Caki2 (cell line): ENCODE measurements around the gene ATXN7L1. TPM values are rescaled to one million over a fixed set of nuclear protein-coding genes. Genes with fewer than 3 reads are reported as not detected.

ENCODE experiments used
- DNase-seq: peaks from one replicate; pipeline ENCODE4 v3.0.0-alpha.2; 2015; ENCODE audit warnings: low read depth
- in situ Hi-C: cut with HindIII; loops from 2 replicates; pipeline ENCODE4 v1.10.0; 2016; ENCODE audit warnings: low sequenced_read_pairs, low pct_unique_long_range_greater_than_20kb, mixed read lengths
- total RNA-seq: library from RNA; depleted of rRNA; stranded (reverse); fragments of >200 nt; shearing (Covaris generic); gene quantifications from 2 replicates; pipeline ENCODE4 v1.2.3, GENCODE V29; 2014; ENCODE audit warnings: low replicate concordance

ATXN7L1 gene
- total RNA-seq, 1 experiment from 2014 or later: 1.5 TPM

DNA sequence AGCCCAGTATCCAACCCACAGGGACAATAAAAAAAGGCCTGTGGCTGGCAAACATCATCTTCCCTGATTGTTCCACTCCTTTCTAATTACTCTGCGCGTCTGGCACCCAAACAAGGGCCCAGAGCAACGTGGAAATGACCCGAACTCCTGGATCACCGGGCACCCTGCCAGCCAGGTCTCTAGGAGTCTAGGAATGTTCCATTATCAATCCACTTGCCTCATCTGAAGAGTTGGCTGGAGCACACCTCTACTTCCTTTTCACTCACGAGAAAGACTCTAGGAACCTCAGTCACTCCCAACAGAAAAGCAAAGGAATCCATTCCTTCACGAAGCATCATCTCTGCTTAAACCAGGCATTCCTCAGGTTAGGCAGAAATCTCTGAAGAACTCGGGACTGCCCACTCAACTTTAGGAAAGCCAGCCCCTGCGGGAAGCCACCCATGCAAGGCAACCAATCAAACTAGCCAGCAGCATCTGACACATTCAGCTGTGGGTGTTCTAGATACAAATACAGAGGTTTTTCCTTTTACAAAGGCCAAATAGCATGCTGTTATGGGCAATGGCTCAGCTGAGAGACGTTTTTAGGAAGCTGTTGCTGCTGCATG is 37.7 kb downstream of the ATXN7L1 start:
- peak; percentile 6 for DNase-seq
- in situ Hi-C loops: no loop called here

DNA sequence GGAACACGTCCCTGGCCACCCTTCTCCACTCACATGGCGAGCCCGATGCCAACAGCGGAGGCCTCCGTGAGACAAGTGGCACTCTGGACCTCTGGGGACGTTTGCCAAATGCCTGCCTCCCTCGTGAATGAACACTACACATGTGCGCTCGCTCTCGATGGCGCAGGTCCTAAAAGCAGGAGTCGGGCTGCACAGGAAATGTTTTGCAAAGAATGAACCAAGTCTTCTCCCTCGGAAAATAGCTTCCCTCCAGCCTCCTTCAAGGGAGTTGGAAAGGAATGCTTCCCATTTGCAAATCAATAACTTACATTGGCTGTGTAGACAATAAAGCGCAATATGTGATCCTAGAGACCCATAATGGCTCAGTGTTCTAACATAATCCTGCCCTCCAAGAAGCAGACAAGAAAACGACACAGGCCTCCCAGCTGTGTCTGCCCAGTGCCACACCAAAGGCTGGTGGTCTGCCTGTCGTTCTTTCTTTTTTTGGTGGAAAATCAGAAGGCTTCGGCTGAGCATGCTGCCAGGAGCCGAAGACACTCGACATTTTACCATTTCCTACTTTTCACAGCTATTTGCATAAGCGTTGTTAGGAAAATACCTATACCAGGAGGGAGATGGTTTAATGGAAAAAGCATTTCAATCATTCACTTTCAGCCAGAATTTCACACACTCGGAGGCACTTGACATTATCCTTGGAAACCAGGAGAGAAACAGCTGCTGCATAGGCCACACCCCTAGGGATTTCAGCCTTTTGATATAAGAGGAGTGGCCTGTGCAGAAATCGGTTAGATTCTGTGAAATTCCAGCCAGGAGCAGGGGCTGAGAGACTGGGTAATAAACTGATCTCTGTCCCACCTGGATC is 38.4 kb downstream of the ATXN7L1 start:
- in situ Hi-C loops: no loop called here
- DNase-seq: no peak

GRCh38 chr7:105835441-105835840 is 41.0 kb downstream of the ATXN7L1 start:
- in situ Hi-C loops: no loop called here
- DNase-seq: no peak

DNA sequence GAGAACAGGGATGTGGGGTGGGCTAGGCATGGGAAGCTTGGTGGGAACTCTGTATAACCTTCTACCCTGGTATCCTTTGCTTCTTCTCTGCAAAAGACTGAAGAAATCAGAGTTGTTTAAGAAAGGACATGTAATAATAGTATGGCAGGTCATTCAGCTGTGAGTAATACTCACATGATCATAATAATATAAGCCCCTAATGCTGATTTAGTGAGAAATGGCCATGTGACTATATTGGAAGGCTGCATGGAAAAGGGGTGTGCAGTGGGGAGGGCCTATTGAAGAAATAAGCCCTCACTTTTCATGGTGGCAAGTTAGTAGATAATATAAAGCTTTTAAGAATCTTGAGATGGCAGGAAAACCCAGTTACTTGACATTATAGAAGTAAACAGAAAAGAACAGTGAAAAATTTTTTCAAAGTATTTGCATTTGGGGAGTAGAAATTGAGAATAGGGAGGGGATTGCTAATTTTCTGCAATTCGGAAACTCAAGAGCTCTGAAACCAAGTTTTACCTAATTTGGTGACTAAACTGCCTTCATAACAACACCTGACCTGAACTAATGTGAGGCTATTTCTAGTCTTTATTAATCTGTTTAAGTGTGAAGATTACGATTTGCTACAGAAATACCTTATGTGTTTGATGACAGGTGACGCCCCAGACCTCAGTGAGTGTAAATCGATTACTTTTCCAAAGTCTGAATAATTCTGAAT is 44.4 kb downstream of the ATXN7L1 start:
- in situ Hi-C loops: no loop called here
- DNase-seq: no peak

- DNase-seq: no peak
- in situ Hi-C loops: no loop called here
Observed at GRCh38 chr7:105831302-105831620, 45.1 kb downstream of the ATXN7L1 start.

- peak; percentile 91 for DNase-seq
- in situ Hi-C loops: no loop called here
Observed at GRCh38 chr7:105830405-105831301, 45.7 kb downstream of the ATXN7L1 start.

GRCh38 chr7:105829681-105830322 is 46.6 kb downstream of the ATXN7L1 start:
- DNase-seq: peak; percentile 21
- in situ Hi-C loops: no loop called here

DNA sequence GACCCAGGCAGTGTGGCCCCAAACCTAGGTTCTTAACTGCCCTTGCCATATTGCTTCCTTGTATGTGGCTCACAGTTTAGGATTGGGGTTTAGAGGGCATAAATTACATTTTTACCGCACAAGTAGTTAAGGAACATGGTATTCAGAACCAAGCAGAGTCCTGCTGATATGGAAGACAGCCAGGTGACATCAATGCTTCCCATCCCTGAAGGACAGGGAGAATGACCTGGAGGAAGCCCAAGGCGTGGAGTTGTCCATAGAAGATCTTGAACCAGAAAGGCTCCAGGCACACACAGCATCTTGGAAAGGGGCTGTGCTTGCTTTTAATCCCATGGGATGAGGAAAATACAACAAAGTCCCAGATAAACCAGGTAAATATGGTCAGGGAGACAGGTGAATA is 48.3 kb downstream of the ATXN7L1 start:
- in situ Hi-C loops: no loop called here
- DNase-seq: no peak

GRCh38 chr7:105827151-105827875 is 49.1 kb downstream of the ATXN7L1 start:
- DNase-seq: no peak
- in situ Hi-C loops: no loop called here

GRCh38 chr7:105826143-105826542 is 50.3 kb downstream of the ATXN7L1 start:
- DNase-seq: no peak
- in situ Hi-C loops: no loop called here

DNA sequence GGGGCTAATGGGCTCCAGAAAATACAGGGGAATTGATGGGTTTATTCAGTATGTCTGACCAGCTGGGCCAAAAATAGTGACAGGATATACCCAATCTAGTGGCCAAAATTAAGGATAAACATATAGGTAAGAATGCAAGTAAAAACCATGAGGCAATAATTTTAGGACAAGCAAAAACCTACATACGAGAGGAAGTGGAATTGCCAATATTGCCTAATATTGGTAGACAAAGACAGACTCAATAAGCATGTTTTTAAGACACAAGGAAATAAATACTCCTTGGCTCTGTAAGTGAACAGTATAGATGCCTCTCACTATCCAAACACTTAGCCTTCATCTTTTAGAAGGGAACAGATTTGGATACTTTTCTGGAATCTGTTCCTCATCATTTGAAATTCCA is 51.0 kb downstream of the ATXN7L1 start:
- in situ Hi-C loops: no loop called here
- no peak for DNase-seq

GRCh38 chr7:105822806-105823205 is 53.6 kb downstream of the ATXN7L1 start:
- DNase-seq: no peak
- in situ Hi-C loops: no loop called here

DNA sequence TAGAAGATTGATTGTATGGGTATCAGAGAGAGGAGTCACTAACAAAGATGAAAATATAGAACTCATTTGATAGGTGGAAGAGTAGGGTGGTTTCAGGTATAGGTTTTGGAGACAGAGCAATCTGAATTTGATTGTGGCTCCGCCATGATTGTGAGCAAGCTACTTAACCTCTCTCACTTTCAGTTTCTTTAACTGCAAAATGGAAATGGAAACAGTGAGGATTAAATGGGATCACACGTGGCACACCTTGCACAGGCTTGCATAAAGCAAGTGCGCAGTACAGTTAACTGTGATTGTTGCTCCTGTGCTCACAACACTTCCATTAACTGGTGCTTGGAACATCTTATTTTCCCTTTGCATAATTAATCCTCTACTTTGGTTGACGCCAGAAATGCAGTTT is 54.9 kb downstream of the ATXN7L1 start:
- no peak for DNase-seq
- in situ Hi-C loops: no loop called here

GRCh38 chr7:105820363-105821066 is 55.9 kb downstream of the ATXN7L1 start:
- no peak for DNase-seq
- in situ Hi-C loops: no loop called here

DNA sequence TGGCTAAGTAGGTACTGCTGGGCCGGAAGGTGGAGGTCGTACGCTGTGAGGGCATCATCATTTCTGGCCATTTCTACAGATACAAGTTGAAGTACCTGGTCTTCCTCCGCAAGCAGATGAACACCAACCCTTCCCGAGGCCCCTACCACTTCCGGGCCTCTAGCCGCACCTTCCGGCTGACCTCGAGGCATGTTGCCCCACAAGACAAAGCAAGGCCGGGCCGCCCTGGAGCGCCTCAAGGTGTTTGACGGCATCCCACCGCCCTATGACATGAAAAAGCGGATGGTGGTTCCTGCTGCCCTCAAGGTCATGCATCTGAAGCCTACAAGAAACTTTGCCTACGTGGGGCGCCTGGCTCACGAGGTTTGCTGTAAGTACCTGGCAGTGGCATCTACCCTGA is 56.8 kb downstream of the ATXN7L1 start:
- in situ Hi-C loops: no loop called here
- no peak for DNase-seq

- DNase-seq: no peak
- in situ Hi-C loops: no loop called here
Observed at GRCh38 chr7:105816954-105817615, 59.3 kb downstream of the ATXN7L1 start.
